OCI-LY3 (cell line): ENCODE results near the gene CD109.

Experiments used
- EZH2phosphoT487 ChIP-seq: fragments of 200-600 bp; shearing (Covaris generic); IDR thresholded peaks from 2 replicates; pipeline ENCODE4 v1.6.1; 2018; ENCODE audit warnings: antibody characterized with exemption, mixed run types, low read depth
- TF ChIP-seq, protein P1 (sequence below): fragments of 200-600, 300-600 bp; sonication (generic); IDR thresholded peaks from 2 replicates; pipeline ENCODE4 v1.5.1; 2014; ENCODE audit warnings: antibody characterized with exemption, low read length, low read depth

DNA sequence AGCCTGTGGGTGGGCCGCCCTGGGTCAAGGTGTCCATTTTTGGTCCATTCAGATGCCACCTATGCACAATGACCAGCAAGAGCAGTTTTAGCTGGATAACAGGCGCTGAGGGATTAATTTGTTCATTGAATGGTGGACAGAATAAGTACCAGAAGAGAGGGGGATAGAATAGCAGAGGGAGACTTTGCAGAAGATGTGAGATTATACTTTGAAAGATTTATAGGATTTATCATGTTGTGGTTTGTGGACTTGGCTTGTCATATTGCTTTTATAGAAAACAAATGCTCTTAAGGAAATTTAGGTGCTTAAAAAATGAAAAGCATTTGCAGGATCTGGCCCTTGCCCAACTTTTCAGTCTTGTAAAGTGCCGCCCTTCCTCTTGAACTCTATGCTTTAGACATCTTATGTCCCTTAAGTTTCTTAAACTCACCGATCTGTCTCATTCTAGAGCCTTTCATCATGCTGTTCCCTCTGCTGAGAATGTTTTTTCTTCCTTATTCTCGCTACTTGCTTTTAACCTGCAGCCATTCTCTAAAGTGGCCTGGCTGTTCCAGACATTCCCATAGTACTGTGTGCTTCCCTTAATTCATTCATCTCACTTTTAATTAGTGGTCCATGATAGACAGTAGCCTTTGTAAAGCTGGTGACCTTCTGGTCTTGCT lies 42.5 kb downstream of the CD109 start:
- TF ChIP-seq, protein P1, sequence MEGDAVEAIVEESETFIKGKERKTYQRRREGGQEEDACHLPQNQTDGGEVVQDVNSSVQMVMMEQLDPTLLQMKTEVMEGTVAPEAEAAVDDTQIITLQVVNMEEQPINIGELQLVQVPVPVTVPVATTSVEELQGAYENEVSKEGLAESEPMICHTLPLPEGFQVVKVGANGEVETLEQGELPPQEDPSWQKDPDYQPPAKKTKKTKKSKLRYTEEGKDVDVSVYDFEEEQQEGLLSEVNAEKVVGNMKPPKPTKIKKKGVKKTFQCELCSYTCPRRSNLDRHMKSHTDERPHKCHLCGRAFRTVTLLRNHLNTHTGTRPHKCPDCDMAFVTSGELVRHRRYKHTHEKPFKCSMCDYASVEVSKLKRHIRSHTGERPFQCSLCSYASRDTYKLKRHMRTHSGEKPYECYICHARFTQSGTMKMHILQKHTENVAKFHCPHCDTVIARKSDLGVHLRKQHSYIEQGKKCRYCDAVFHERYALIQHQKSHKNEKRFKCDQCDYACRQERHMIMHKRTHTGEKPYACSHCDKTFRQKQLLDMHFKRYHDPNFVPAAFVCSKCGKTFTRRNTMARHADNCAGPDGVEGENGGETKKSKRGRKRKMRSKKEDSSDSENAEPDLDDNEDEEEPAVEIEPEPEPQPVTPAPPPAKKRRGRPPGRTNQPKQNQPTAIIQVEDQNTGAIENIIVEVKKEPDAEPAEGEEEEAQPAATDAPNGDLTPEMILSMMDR, result no peak
- TF ChIP-seq EZH2phosphoT487, result no peak
